MCF 10A (cell line): ENCODE results near the gene RAI1. TPM values are rescaled to one million over a fixed set of nuclear protein-coding genes. Genes with fewer than 3 reads are reported as not detected.
A peak's percentile ranks its signal among the peaks of the same experiment; 100 is the strongest.

Experiments used
- BruUV-seq: library from RNA; stranded (reverse); fragments of 400-500 nt; replicated peaks from 2 replicates; lab custom pipeline; 2021; lab: Mats Ljungman, UMichigan
- CTCF ChIA-PET: fragments of 300-600 bp; sonication (Branson Sonifier 250); formaldehyde crosslinking; extraction: SDS; loops from one replicate; lab custom pipeline; 2021; ENCODE audit warnings: antibody characterized with exemption, inconsistent platforms; lab: Yijun Ruan, JAX
- POLR2A ChIA-PET: fragments of 300-600, 350-650 bp; sonication (Branson Sonifier 250); formaldehyde crosslinking; extraction: SDS; loops from one replicate; lab custom pipeline; 2020; ENCODE audit warnings: antibody characterized with exemption, inconsistent platforms; lab: Yijun Ruan, JAX
- DNase-seq: peaks from one replicate; pipeline ENCODE4 v3.0.0-alpha.2; 2018; ENCODE audit not compliant: unreplicated experiment
- H3K27ac Mint-ChIP-seq: one replicate; pipeline ENCODE4 v1.8.0; 2022; ENCODE audit warnings: mild to moderate bottlenecking, low read depth, mixed read lengths; ENCODE audit not compliant: unreplicated experiment
- H3K27me3 Mint-ChIP-seq: one replicate; pipeline ENCODE4 v1.8.0; 2022; ENCODE audit warnings: mixed read lengths; ENCODE audit not compliant: insufficient read depth, unreplicated experiment
- H3K36me3 Mint-ChIP-seq: one replicate; pipeline ENCODE4 v1.8.0; 2022; ENCODE audit warnings: mild to moderate bottlenecking, moderate library complexity, mixed read lengths; ENCODE audit not compliant: insufficient read depth, unreplicated experiment
- H3K4me1 Mint-ChIP-seq: one replicate; pipeline ENCODE4 v1.8.0; 2022; ENCODE audit warnings: mixed read lengths; ENCODE audit not compliant: insufficient read depth, unreplicated experiment
- H3K4me3 Mint-ChIP-seq: one replicate; pipeline ENCODE4 v1.8.0; 2022; ENCODE audit warnings: mild to moderate bottlenecking, moderate library complexity, mixed read lengths; ENCODE audit not compliant: unreplicated experiment
- H3K9me3 Mint-ChIP-seq: one replicate; pipeline ENCODE4 v1.8.0; 2022; ENCODE audit warnings: mixed read lengths; ENCODE audit not compliant: unreplicated experiment
- CTCF ChIP-seq: fragments of 200-600 bp; IDR thresholded peaks from one replicate; pipeline ENCODE4 v1.8.0; 2022; ENCODE audit warnings: antibody characterized with exemption, mild to moderate bottlenecking; ENCODE audit not compliant: unreplicated experiment
- intact Hi-C: fragments of 100-400 bp; cut with micrococcal nuclease; formaldehyde crosslinking; loops from 2 replicates; pipeline ENCODE4 v1.14.1; 2022
- total RNA-seq: library from RNA; stranded (reverse); gene quantifications from 2 replicates; pipeline ENCODE4 v1.2.3, GENCODE V29; 2022

RAI1 gene
- total RNA-seq, 1 experiment from 2014 or later, result 30.4 TPM

GRCh38 chr17:17704931-17705330 lies 23.7 kb downstream of the RAI1 start:
- ChIA-PET POLR2A (interaction anchor here (1.0 kb wide), 1 partner anchor 10 kb away, joined by 3 read pairs; no protein-coding TSS in a partner anchor), CTCF (interaction anchor here (1.1 to 1.2 kb wide), 2 partner anchors 10 to 24 kb away, joined by 3 read pairs; no protein-coding TSS in a partner anchor)
- DNase-seq, result no peak
- Mint-ChIP-seq H3K27me3 (no peaks in the 10 kb centered on the region), H3K4me1 (peaks cover 5% of the 10 kb centered on the region), H3K36me3 (peaks cover 22% of the 10 kb centered on the region), H3K27ac (no peak overlapping the region), H3K9me3 (no peaks in the 10 kb centered on the region), H3K4me3 (no peak overlapping the region)
- intact Hi-C loops, result no loop called here
- no peak for TF ChIP-seq CTCF
- BruUV-seq, result no TSS peak

GRCh38 chr17:17706140-17707060 lies 25.1 kb downstream of the RAI1 start:
- no peak for DNase-seq
- Mint-ChIP-seq H3K36me3 (peaks cover 22% of the 10 kb centered on the region), H3K9me3 (no peaks in the 10 kb centered on the region), H3K27ac (peak overlapping the region; percentile 61), H3K4me1 (peaks cover 5% of the 10 kb centered on the region), H3K4me3 (no peak overlapping the region), H3K27me3 (no peaks in the 10 kb centered on the region)
- POLR2A ChIA-PET, result no interaction called here
- no TSS peak for BruUV-seq
- intact Hi-C loops, result no loop called here
- CTCF ChIA-PET, result interaction anchor here (0.6 to 0.7 kb wide), 3 partner anchors 22 to 1109 kb away, joined by 3 read pairs; no protein-coding TSS in a partner anchor
- no peak for TF ChIP-seq CTCF

DNA sequence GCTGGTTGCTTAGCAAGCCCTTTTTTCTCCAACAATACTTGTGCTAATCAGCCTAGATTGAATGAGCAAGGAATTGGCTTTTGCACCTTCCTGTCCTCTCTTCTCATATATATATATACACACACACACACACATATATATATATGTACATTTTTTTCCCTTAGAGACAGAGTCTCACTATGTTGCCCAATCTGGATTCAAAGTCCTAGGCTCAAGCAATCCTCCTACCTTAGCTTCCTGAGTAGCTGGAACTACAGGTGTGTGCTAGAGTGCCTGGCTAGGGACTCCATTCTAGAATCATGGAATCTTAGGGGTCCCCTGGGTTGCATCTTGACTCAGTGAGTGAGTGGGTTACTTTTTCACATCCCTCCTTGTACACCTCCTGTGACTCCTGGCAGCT lies 27.0 kb downstream of the RAI1 start:
- no peak for DNase-seq
- Mint-ChIP-seq H3K4me1 (peaks cover 12% of the 10 kb centered on the region), H3K4me3 (no peak overlapping the region), H3K27me3 (no peaks in the 10 kb centered on the region), H3K27ac (no peak overlapping the region), H3K9me3 (no peaks in the 10 kb centered on the region), H3K36me3 (peaks cover 18% of the 10 kb centered on the region)
- POLR2A ChIA-PET, result no interaction called here
- BruUV-seq, result no TSS peak
- CTCF ChIA-PET, result interaction anchor here (0.5 to 1.1 kb wide), 3 partner anchors 15 to 167 kb away, joined by 3 to 4 read pairs (median 3); no protein-coding TSS in a partner anchor
- intact Hi-C loops, result no loop called here
- no peak for TF ChIP-seq CTCF

DNA sequence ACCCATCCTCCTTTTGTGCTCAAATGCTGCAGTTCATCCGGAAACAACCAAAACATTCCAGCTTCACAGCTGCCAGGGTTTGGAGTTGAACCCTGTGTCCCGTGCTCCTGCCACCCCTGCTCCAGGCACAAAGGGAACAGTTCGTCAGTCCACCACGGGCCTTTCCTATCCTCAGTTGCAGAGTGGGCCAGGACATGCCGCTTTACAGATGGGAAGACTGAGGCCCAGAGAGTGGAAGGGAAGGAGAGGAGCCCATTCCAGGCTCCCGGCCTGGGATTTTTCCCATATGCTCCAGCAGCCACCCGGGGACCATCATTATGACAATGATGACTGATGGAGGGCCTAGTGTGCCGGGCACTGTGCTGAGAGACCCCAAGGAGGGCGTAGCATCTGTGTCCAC lies 27.6 kb downstream of the RAI1 start:
- TF ChIP-seq CTCF, result no peak
- BruUV-seq, result no TSS peak
- no peaks in the 10 kb centered on the region for H3K27me3 Mint-ChIP-seq
- ChIA-PET CTCF (interaction anchor here (0.6 to 1.1 kb wide), 2 partner anchors 15 to 167 kb away, joined by 3 to 4 read pairs; no protein-coding TSS in a partner anchor), POLR2A (interaction anchor here (0.6 kb wide), 1 partner anchor 24 kb away, joined by 3 read pairs; no protein-coding TSS in a partner anchor)
- no peak overlapping the region for H3K27ac Mint-ChIP-seq
- peaks cover 13% of the 10 kb centered on the region for H3K36me3 Mint-ChIP-seq
- H3K4me1 Mint-ChIP-seq, result peaks cover 14% of the 10 kb centered on the region
- intact Hi-C loops, result no loop called here
- H3K9me3 Mint-ChIP-seq, result no peaks in the 10 kb centered on the region
- no peak for DNase-seq
- H3K4me3 Mint-ChIP-seq, result no peak overlapping the region
